Kidney glomerular epithelial cell (primary cell): ENCODE results near the gene MT2A.
A peak's percentile ranks its signal among the peaks of the same experiment; 100 is the strongest.
"Not testable (repeated sequence)": the region's sequence is repeated elsewhere in the genome, so short reads cannot be mapped to it uniquely, and the experiment has no call there.

ENCODE experiments used
- DNase-seq: peaks from one replicate; lab custom pipeline; 2025; lab: John Stamatoyannopoulos, UW

The MT2A gene

GRCh38 chr16:56621665-56622445 is 13.5 kb downstream of the MT2A start:
- not testable (repeated sequence) for DNase-seq

GRCh38 chr16:56623184-56623583 is 14.8 kb downstream of the MT2A start:
- DNase-seq, result not testable (repeated sequence)

- no peak for DNase-seq
Observed at GRCh38 chr16:56623637-56624036, 15.3 kb downstream of the MT2A start.

- DNase-seq, result peak; percentile 78
Observed at GRCh38 chr16:56625140-56625942, 17.0 kb downstream of the MT2A start, which contains the start of gene MT1E. TSS of gene MT1E (plus strand) at chr16:56625781. CDS start at chr16:56625852, 71 bp downstream.

GRCh38 chr16:56625943-56626654 is 17.7 kb downstream of the MT2A start:
- DNase-seq, result no peak

- DNase-seq, result no peak
Observed at GRCh38 chr16:56626685-56627084, 18.3 kb downstream of the MT2A start.

- no peak for DNase-seq
Observed at GRCh38 chr16:56628486-56629350, 20.3 kb downstream of the MT2A start.

GRCh38 chr16:56629531-56629930 is 21.1 kb downstream of the MT2A start:
- no peak for DNase-seq

GRCh38 chr16:56630134-56630533 is 21.8 kb downstream of the MT2A start:
- DNase-seq, result no peak

- DNase-seq, result no peak
Observed at GRCh38 chr16:56631197-56631596, 22.8 kb downstream of the MT2A start.

GRCh38 chr16:56631832-56632155 is 23.4 kb downstream of the MT2A start:
- DNase-seq, result no peak

- DNase-seq, result no peak
Observed at GRCh38 chr16:56632156-56632847, 23.9 kb downstream of the MT2A start, which contains the start of gene MT1M. TSS of gene MT1M (plus strand) at chr16:56632659. CDS start at chr16:56632732, 73 bp downstream.

GRCh38 chr16:56632848-56633365 is 24.5 kb downstream of the MT2A start:
- no peak for DNase-seq

- DNase-seq, result no peak
Observed at GRCh38 chr16:56633535-56633934, 25.2 kb downstream of the MT2A start.

- no peak for DNase-seq
Observed at GRCh38 chr16:56634715-56635440, 26.5 kb downstream of the MT2A start.

- no peak for DNase-seq
Observed at GRCh38 chr16:56635441-56635967, 27.1 kb downstream of the MT2A start.

- no peak for DNase-seq
Observed at GRCh38 chr16:56636616-56637413, 28.4 kb downstream of the MT2A start.

GRCh38 chr16:56637814-56638750 is 29.7 kb downstream of the MT2A start, which contains the start of gene MT1A:
TSS of gene MT1A (plus strand) at chr16:56638666. CDS start at chr16:56638739, 73 bp downstream.
- DNase-seq, result no peak
